Measurements from ENCODE around the gene STAG1. TPM values are rescaled to one million over a fixed set of nuclear protein-coding genes. Genes with fewer than 3 reads are reported as not detected.

The STAG1 gene
- total and polyA plus RNA-seq, 9 of the 15 experiments (the other 6 are each of a cell fraction or from before 2014, with no cell fraction given) = 2.7 to 17.7 (median 8.8) TPM

DNA sequence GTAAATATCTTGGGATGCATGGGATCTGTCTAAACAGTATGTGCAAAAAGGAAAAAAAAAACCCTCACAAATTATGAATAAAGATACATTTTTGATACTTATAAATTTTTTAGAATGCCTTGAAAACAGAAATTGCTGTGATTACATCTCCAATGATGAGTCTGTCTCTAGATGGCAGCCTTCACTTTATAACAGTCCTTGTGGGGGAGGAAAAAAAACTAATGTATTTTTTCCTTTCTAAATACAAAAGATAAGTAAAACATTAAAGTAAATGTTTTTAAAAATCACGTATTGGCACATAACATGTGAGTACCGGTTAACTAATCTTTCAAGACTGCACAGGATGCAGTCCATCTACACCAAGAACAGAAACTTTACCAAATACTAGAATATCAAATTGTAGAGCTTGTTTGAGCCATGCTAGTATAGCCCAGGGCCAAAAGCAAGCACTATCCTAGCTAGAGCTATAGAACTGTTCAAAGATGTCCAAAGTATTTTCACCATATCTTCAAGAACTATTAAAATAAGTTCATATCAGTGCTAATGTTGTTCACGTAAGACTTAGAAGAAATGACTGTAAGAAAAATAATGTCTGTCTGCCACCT is 206.4 kb downstream of the STAG1 start:
- intact Hi-C loops (cut with micrococcal nuclease) = loop anchor here (1.0 to 10.0 kb wide), 4 partner anchors 151 to 471 kb away; partner anchors contain the start of gene STAG1
- no peak overlapping the region for H2AFZ ChIP-seq (ENCODE audit: low read depth, low read length)
- H3K36me3 ChIP-seq (ENCODE audit: control insufficient read depth, insufficient read depth, low read length) = no peaks in the 10 kb centered on the region
- ChIA-PET CTCF (ENCODE audit: low intra/inter-chr PET ratio) (interaction anchor here (3.2 kb wide), 1 partner anchor 206 kb away, joined by 37 read pairs; the partner anchor contains the start of gene STAG1), POLR2A (no interaction called here)
- no peak for FAIRE-seq
- no peaks in the 10 kb centered on the region for H3K9me3 ChIP-seq (replicated peaks; ENCODE audit: control insufficient read depth, insufficient read depth, low read depth, low read length)
- peak in 2 of 4 experiments; percentile 2 to 3 for DNase-seq (ENCODE audit: extremely low read depth in 1 of 4, low spot score in 3 of 4)
- H3K4me1 ChIP-seq (replicated peaks in 1 of 2; ENCODE audit: control insufficient read depth in 2 of 2, insufficient read depth in 2 of 2, low read length in 2 of 2) = no peaks in the 10 kb centered on the region
- no peak overlapping the region for H3K4me3 ChIP-seq
- no peaks in the 10 kb centered on the region for H3K27me3 ChIP-seq (ENCODE audit: control insufficient read depth in 2 of 2, insufficient read depth in 2 of 2, low read length in 2 of 2)
- BruUV-seq (replicated peaks) = no TSS peak
- in situ Hi-C loops (cut with MboI) = loop anchor here (25.0 kb wide), 1 partner anchor 467 kb away; no protein-coding TSS in a partner anchor
- H3K9me1 ChIP-seq (ENCODE audit: control insufficient read depth, insufficient read depth, low read length) = no peaks in the 10 kb centered on the region
- no peak overlapping the region for H3K4me2 ChIP-seq (ENCODE audit: insufficient read depth, low read length)
- 54% methylated on average over 3 of the region's 3 CpGs for WGBS (ENCODE audit: insufficient coverage, low coverage, missing lambda C conversion rate)
- H3K27ac ChIP-seq (ENCODE audit: extremely low read depth, low read depth, low read length) = no peak overlapping the region
- H4K20me1 ChIP-seq (replicated peaks; ENCODE audit: control insufficient read depth, insufficient read depth, low read length) = no peaks in the 10 kb centered on the region
- no peaks in the 10 kb centered on the region for H3K79me2 ChIP-seq (ENCODE audit: control insufficient read depth, insufficient read depth, low read length)
- H3K9ac ChIP-seq (ENCODE audit: insufficient read depth in 1 of 2, low read depth in 2 of 2, low read length in 2 of 2) = no peak overlapping the region
- ATAC-seq = no peak
- TF ChIP-seq RAD21 (CRISPR knock-in tag; conservative IDR thresholded peaks at IDR 0.05 in 1 of 2, IDR thresholded peaks at IDR 0.05 in 1 of 2) = peak; percentile 40 to 63
- TF ChIP-seq, protein P1, sequence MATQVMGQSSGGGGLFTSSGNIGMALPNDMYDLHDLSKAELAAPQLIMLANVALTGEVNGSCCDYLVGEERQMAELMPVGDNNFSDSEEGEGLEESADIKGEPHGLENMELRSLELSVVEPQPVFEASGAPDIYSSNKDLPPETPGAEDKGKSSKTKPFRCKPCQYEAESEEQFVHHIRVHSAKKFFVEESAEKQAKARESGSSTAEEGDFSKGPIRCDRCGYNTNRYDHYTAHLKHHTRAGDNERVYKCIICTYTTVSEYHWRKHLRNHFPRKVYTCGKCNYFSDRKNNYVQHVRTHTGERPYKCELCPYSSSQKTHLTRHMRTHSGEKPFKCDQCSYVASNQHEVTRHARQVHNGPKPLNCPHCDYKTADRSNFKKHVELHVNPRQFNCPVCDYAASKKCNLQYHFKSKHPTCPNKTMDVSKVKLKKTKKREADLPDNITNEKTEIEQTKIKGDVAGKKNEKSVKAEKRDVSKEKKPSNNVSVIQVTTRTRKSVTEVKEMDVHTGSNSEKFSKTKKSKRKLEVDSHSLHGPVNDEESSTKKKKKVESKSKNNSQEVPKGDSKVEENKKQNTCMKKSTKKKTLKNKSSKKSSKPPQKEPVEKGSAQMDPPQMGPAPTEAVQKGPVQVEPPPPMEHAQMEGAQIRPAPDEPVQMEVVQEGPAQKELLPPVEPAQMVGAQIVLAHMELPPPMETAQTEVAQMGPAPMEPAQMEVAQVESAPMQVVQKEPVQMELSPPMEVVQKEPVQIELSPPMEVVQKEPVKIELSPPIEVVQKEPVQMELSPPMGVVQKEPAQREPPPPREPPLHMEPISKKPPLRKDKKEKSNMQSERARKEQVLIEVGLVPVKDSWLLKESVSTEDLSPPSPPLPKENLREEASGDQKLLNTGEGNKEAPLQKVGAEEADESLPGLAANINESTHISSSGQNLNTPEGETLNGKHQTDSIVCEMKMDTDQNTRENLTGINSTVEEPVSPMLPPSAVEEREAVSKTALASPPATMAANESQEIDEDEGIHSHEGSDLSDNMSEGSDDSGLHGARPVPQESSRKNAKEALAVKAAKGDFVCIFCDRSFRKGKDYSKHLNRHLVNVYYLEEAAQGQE (IDR thresholded peaks at IDR 0.05; ENCODE audit: borderline replicate concordance) = peak; percentile 53; the same call in 1 of the 2 replicates
- TF ChIP-seq, protein P1 (CRISPR knock-in tag; IDR thresholded peaks at IDR 0.05; ENCODE audit: low read depth) = no peak
- no peak for TF ChIP-seq HNRNPUL1 (IDR thresholded peaks at IDR 0.05; ENCODE audit: low read length)
- TF ChIP-seq CTCF (IDR thresholded peaks at IDR 0.05 in 2 of 3, conservative IDR thresholded peaks at IDR 0.05 in 1 of 3; ENCODE audit: insufficient read depth in 2 of 3, low read depth in 1 of 3, low read length in 3 of 3) = peak in 2 of 3 experiments; percentile 20 to 47; a peak in 3 of 6 replicates
- TF ChIP-seq, protein P2, sequence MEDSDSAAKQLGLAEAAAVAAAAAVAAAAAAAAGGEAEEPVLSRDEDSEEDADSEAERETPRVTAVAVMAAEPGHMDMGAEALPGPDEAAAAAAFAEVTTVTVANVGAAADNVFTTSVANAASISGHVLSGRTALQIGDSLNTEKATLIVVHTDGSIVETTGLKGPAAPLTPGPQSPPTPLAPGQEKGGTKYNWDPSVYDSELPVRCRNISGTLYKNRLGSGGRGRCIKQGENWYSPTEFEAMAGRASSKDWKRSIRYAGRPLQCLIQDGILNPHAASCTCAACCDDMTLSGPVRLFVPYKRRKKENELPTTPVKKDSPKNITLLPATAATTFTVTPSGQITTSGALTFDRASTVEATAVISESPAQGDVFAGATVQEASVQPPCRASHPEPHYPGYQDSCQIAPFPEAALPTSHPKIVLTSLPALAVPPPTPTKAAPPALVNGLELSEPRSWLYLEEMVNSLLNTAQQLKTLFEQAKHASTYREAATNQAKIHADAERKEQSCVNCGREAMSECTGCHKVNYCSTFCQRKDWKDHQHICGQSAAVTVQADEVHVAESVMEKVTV (CRISPR knock-in tag; IDR thresholded peaks at IDR 0.05) = 0 out of 2 replicates have a peak, but pooled peaks have one; percentile 14
- TF ChIP-seq ZNF384 (IDR thresholded peaks at IDR 0.05; ENCODE audit: low read depth, low read length) = peak; percentile 42; the same call in 1 of the 2 replicates
- no peak for TF ChIP-seq NR4A1 (CRISPR knock-in tag; IDR thresholded peaks at IDR 0.05)
- TF ChIP-seq NR4A1 (tag; IDR thresholded peaks at IDR 0.05) = no peak

Measured in K562 (cell line).